GM12874 (cell line): ENCODE results near the gene SLC26A4.

Experiments used
- CTCF ChIP-seq: IDR thresholded peaks from 2 replicates; pipeline ENCODE4 v1.5.1; 2011; ENCODE audit warnings: low read depth, mild to moderate bottlenecking, control low read depth, low read length, moderate library complexity; ENCODE audit not compliant: insufficient read depth

The SLC26A4 gene

GRCh38 chr7:107642501-107642900, 18.1 kb upstream of the SLC26A4 start:
- no peak for TF ChIP-seq CTCF

- no peak for TF ChIP-seq CTCF
Measured at GRCh38 chr7:107643407-107643806, 17.2 kb upstream of the SLC26A4 start.

- TF ChIP-seq CTCF: no peak
Measured at GRCh38 chr7:107643938-107644308, 16.7 kb upstream of the SLC26A4 start.

- TF ChIP-seq CTCF: no peak
Measured at GRCh38 chr7:107644309-107644974, 16.2 kb upstream of the SLC26A4 start.

GRCh38 chr7:107652642-107653041, 8.0 kb upstream of the SLC26A4 start:
- TF ChIP-seq CTCF: no peak

GRCh38 chr7:107658467-107658866, 2.2 kb upstream of the SLC26A4 start:
- no peak for TF ChIP-seq CTCF

GRCh38 chr7:107659666-107660065, 962 bp upstream of the SLC26A4 start:
- TF ChIP-seq CTCF: no peak
